ENCODE measurements around the gene SPATA6L.

DNA sequence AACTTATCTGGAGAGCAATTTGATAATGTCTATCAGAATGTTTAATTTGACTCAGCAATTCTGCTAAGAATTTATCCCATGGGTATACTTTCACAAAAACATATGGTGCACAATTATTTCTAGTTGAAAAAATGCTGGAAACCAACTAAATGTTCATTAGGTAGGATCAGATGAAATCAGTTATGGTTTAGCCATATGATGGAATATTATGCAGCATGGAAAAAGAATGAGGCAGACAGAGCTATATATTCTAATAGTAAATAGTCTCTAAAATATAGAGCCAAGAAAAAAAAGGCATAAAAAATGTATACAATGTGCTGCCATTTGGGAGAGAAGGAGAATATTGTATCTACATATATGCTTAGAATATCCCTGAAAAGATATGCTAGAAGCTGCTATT, 3.6 kb upstream of the SPATA6L start:
- TF ChIP-seq EZH2 (IDR thresholded peaks at IDR 0.05; ENCODE audit: insufficient read depth, poor library complexity, severe bottlenecking) (no peak), EZH2phosphoT487 (IDR thresholded peaks at IDR 0.05; ENCODE audit: insufficient read depth, low read depth) (no peak)
